Gastrocnemius medialis (tissue), 4 donors: ENCODE data around the gene GABRB1. TPM values are rescaled to one million over a fixed set of nuclear protein-coding genes. Genes with fewer than 3 reads are reported as not detected.

Experiments used
- ATAC-seq, 2 donors: fragments of 150-250 bp; one replicate each; pipeline ENCODE4 v1.9.1; 2016
- DNase-seq, 2 donors: peaks; one replicate each; pipeline ENCODE4 v3.0.0-alpha.2; 2019
- H3K27ac ChIP-seq, 4 donors: fragments of 200-600 bp; sonication (generic); 1 replicate in 1 of 4; 2 replicates in 3 of 4; pipeline ENCODE4 v1.5.1; 2016 to 2018; ENCODE audit warnings: mild to moderate bottlenecking in 2 of 4, moderate library complexity in 1 of 4
- H3K27me3 ChIP-seq, 3 donors: fragments of 200-600 bp; sonication (generic) in 2 of 3; 1 replicate in 1 of 3; 2 replicates in 2 of 3; pipeline versions ENCODE4 v1.5.1 to v1.6.0; 2016 to 2019; ENCODE audit warnings: mild to moderate bottlenecking in 1 of 3, moderate library complexity in 1 of 3
- H3K36me3 ChIP-seq, 2 donors: fragments of 200-600 bp; sonication (generic) in 1 of 2; one replicate each; pipeline ENCODE4 v1.5.1; 2017 to 2018
- H3K4me1 ChIP-seq, 2 donors: fragments of 200-600 bp; sonication (generic) in 1 of 2; one replicate each; pipeline ENCODE4 v1.5.1; 2016 to 2017; ENCODE audit warnings: mild to moderate bottlenecking in 2 of 2
- H3K4me3 ChIP-seq, 4 donors: fragments of 200-600 bp; sonication (generic) in 3 of 4; 1 replicate in 1 of 4; 2 replicates in 3 of 4; pipeline ENCODE4 v1.5.1; 2016 to 2019; ENCODE audit warnings: mild to moderate bottlenecking in 2 of 4
- H3K9me3 ChIP-seq, 3 donors: fragments of 200-600 bp; sonication (generic) in 2 of 3; 1 replicate in 1 of 3; 2 replicates in 2 of 3; pipeline ENCODE4 v1.5.1; 2016 to 2019
- POLR2A ChIP-seq, 2 donors: fragments of 450-650 bp; IDR thresholded peaks; one replicate each; pipeline ENCODE4 v1.6.1; 2017; ENCODE audit warnings: antibody characterized with exemption in 2 of 2, mild to moderate bottlenecking in 2 of 2, moderate library complexity in 2 of 2
- in situ Hi-C, 4 donors: fragments of 200-750 bp; cut with MboI; loops; one replicate each; pipeline versions ENCODE4 v1.15.0 to v1.8.0; 2017; ENCODE audit warnings: low sequenced_read_pairs in 4 of 4
- intact Hi-C: fragments of 100-400 bp; cut with DNase I; formaldehyde crosslinking; loops from one replicate; pipeline ENCODE4 v1.15.1; 2023; ENCODE audit warnings: low total_unique reads
- total RNA-seq, 4 donors: library from RNA; depleted of rRNA; stranded (reverse); fragments of >200 nt; gene quantifications; one replicate each; pipeline versions ENCODE4 v1.1.0 to v1.2.3, GENCODE V29; 2016
- TF ChIP-seq, protein P1 (sequence below), 5 experiments: fragments of 450-650 bp in 3 of 5; fragments of 200-600 bp in 2 of 5; sonication (generic) in 2 of 5; IDR thresholded peaks in 4 of 5; conservative IDR thresholded peaks in 1 of 5; 1 replicate in 4 of 5; 2 replicates in 1 of 5; pipeline ENCODE4 v1.5.1; 2016 to 2019; ENCODE audit warnings: antibody characterized with exemption in 5 of 5, mild to moderate bottlenecking in 3 of 5, moderate library complexity in 3 of 5

Gene GABRB1
- total RNA-seq, 4 donors from 2014 or later: not detected

GRCh38 chr4:47104986-47105385, 73.6 kb downstream of the GABRB1 start:
- Histone ChIP-seq H3K9me3 (no peaks in the 10 kb centered on the region), H3K4me3 (no peak overlapping the region), H3K27me3 (no peaks in the 10 kb centered on the region), H3K4me1 (no peaks in the 10 kb centered on the region), H3K36me3 (no peaks in the 10 kb centered on the region), H3K27ac (no peak overlapping the region)
- in situ Hi-C loops: no loop called here
- DNase-seq (no peak), ATAC-seq (no peak)
- intact Hi-C loops: no loop called here
- TF ChIP-seq, protein P1, sequence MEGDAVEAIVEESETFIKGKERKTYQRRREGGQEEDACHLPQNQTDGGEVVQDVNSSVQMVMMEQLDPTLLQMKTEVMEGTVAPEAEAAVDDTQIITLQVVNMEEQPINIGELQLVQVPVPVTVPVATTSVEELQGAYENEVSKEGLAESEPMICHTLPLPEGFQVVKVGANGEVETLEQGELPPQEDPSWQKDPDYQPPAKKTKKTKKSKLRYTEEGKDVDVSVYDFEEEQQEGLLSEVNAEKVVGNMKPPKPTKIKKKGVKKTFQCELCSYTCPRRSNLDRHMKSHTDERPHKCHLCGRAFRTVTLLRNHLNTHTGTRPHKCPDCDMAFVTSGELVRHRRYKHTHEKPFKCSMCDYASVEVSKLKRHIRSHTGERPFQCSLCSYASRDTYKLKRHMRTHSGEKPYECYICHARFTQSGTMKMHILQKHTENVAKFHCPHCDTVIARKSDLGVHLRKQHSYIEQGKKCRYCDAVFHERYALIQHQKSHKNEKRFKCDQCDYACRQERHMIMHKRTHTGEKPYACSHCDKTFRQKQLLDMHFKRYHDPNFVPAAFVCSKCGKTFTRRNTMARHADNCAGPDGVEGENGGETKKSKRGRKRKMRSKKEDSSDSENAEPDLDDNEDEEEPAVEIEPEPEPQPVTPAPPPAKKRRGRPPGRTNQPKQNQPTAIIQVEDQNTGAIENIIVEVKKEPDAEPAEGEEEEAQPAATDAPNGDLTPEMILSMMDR (IDR thresholded peaks at IDR 0.05 in 4 of 5, conservative IDR thresholded peaks at IDR 0.05 in 1 of 5): no peak
- TF ChIP-seq POLR2A (IDR thresholded peaks at IDR 0.05): no peak

DNA sequence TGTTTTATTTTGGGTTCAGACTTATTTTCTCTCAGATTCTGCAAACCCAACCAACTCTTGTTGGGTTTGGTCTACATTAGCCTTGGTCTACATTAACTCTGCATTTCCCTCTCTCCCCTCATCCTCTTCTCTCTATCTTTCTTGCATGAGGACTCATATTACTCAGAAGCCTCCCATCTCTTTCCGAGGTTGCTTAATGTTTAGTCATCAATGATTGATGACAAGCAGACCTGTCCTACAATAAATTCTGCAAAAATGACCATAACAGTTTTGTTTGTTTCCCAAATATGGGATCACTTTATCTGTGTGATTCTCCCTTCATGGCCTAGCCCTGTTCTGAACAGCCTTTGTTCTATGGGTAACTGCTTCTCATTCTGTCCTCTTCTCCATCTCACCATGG, 75.2 kb downstream of the GABRB1 start:
- Histone ChIP-seq H3K4me3 (no peak overlapping the region), H3K27me3 (no peaks in the 10 kb centered on the region), H3K27ac (no peak overlapping the region), H3K4me1 (no peaks in the 10 kb centered on the region), H3K36me3 (no peaks in the 10 kb centered on the region), H3K9me3 (no peaks in the 10 kb centered on the region)
- in situ Hi-C loops (no loop called here), intact Hi-C loops (no loop called here)
- TF ChIP-seq, protein P1 (IDR thresholded peaks at IDR 0.05 in 4 of 5, conservative IDR thresholded peaks at IDR 0.05 in 1 of 5): no peak
- TF ChIP-seq POLR2A (IDR thresholded peaks at IDR 0.05): no peak
- ATAC-seq (no peak), DNase-seq (no peak)

DNA sequence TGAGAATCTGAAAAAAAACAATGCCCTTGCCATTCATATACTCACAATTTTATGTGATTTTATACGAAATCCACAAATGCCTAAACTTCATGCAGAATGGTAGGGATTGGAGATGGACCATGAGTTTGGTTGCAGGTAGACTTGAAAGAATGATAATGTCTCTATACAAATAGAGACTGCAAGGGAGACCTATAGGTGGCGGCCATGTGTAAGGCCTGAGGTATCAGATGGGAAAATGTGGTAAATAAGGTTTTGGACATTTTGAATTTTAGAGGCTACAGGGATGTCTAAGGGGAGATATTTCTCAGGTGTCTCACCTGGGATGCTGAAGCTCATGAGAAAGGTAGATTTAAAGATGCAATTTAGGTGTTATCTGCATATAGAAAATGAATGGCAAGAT, 78.0 kb downstream of the GABRB1 start:
- no peaks in the 10 kb centered on the region for H3K4me1 ChIP-seq
- no peak overlapping the region for H3K27ac ChIP-seq
- intact Hi-C loops: no loop called here
- ATAC-seq: no peak
- TF ChIP-seq POLR2A (IDR thresholded peaks at IDR 0.05): no peak
- TF ChIP-seq, protein P1 (IDR thresholded peaks at IDR 0.05 in 4 of 5, conservative IDR thresholded peaks at IDR 0.05 in 1 of 5): no peak
- no peaks in the 10 kb centered on the region for H3K9me3 ChIP-seq
- H3K4me3 ChIP-seq: no peak overlapping the region
- DNase-seq: no peak
- no peaks in the 10 kb centered on the region for H3K36me3 ChIP-seq
- no peaks in the 10 kb centered on the region for H3K27me3 ChIP-seq
- in situ Hi-C loops: no loop called here

- Histone ChIP-seq H3K9me3 (no peaks in the 10 kb centered on the region), H3K4me1 (no peaks in the 10 kb centered on the region), H3K27me3 (no peaks in the 10 kb centered on the region), H3K27ac (no peak overlapping the region), H3K4me3 (no peak overlapping the region), H3K36me3 (no peaks in the 10 kb centered on the region)
- ATAC-seq: no peak
- DNase-seq: no peak
- TF ChIP-seq POLR2A (IDR thresholded peaks at IDR 0.05): no peak
- TF ChIP-seq, protein P1 (IDR thresholded peaks at IDR 0.05 in 4 of 5, conservative IDR thresholded peaks at IDR 0.05 in 1 of 5): no peak
- in situ Hi-C loops (no loop called here), intact Hi-C loops (no loop called here)
Observed at GRCh38 chr4:47110546-47111132, 79.3 kb downstream of the GABRB1 start.
